Adrenal gland (tissue), 12 donors: ENCODE data around the gene RRBP1. TPM values are rescaled to one million over a fixed set of nuclear protein-coding genes. Genes with fewer than 3 reads are reported as not detected.
A peak's percentile ranks its signal among the peaks of the same experiment; 100 is the strongest.

Experiments used
- DNase-seq, 7 donors: peaks; one replicate each; pipeline ENCODE4 v3.0.0-alpha.2; 2019 to 2020
- H3K27ac ChIP-seq, 5 donors: fragments of 200-600 bp; sonication (generic) in 4 of 5; 1 replicate in 3 of 5; 2 replicates in 2 of 5; pipeline versions ENCODE4 v1.5.1 to v1.8.0; 2016 to 2020; ENCODE audit warnings: mild to moderate bottlenecking in 1 of 5
- H3K27me3 ChIP-seq: fragments of 200-600 bp; 2 replicates; pipeline ENCODE4 v1.8.0; 2021
- H3K36me3 ChIP-seq, 2 donors: fragments of 200-600 bp; replicated peaks in 1 of 2; 1 replicate in 1 of 2; 2 replicates in 1 of 2; pipeline versions ENCODE4 v1.5.1 to v1.8.0; 2018 to 2022
- H3K4me1 ChIP-seq, 2 donors: fragments of 200-600 bp; replicated peaks in 1 of 2; 1 replicate in 1 of 2; 2 replicates in 1 of 2; pipeline versions ENCODE4 v1.5.1 to v1.8.0; 2018 to 2021
- H3K4me3 ChIP-seq, 4 donors: fragments of 200-600 bp; sonication (generic) in 3 of 4; one replicate each; pipeline ENCODE4 v1.5.1; 2016 to 2018
- H3K9me3 ChIP-seq, 3 donors: fragments of 200-600 bp; sonication (generic) in 1 of 3; replicated peaks in 1 of 3; 1 replicate in 2 of 3; 2 replicates in 1 of 3; pipeline versions ENCODE4 v1.5.1 to v1.8.0; 2016 to 2021
- POLR2A ChIP-seq, 2 donors: fragments of 450-650 bp; IDR thresholded peaks; one replicate each; pipeline ENCODE4 v1.6.1; 2017; ENCODE audit warnings: antibody characterized with exemption in 2 of 2, mild to moderate bottlenecking in 2 of 2, moderate library complexity in 1 of 2
- WGBS, 4 donors: extraction: QIAGEN DNeasy Blood & Tissue Kit in 2 of 4; methylation state at CpG; one replicate each; pipeline versions ENCODE4 v1.1.5 to v1.1.7; 2013 to 2017; 5-methylcytosine and 5-hydroxymethylcytosine counted together
- intact Hi-C, 2 donors: fragments of 100-400 bp; cut with DNase I; formaldehyde crosslinking; loops; one replicate each; pipeline versions ENCODE4 v1.14.1 to v1.15.0; 2022 to 2023
- polyA plus RNA-seq, 3 donors: library from polyadenylated mRNA; stranded (reverse); fragments of 200-250 nt in 2 of 3; fragments of 350-450 nt in 1 of 3; fragmentation: Illumina TruSeq in 1 of 3; extraction: RNeasy Lipid Tissue Mini Kit (QIAGEN cat#74804) in 1 of 3; gene quantifications; one replicate each; pipeline ENCODE4 v1.2.3, GENCODE V29; 2013 to 2014
- total RNA-seq, 9 donors: library from RNA; depleted of rRNA in 4 of 9; stranded (reverse); fragments of >200 nt in 4 of 9; fragments of 120-200 nt in 1 of 9; fragmentation: NEBNext Ultra II Directional in 1 of 9; extraction: Animal tissue kit (Norgen Biotek cat#: 25700) in 1 of 9; gene quantifications; one replicate each; pipeline versions ENCODE4 v1.1.0 to v1.2.4, GENCODE V29; 2013 to 2023
- TF ChIP-seq, protein P1 (sequence below), 6 experiments: fragments of 450-650 bp in 4 of 6; fragments of 200-600 bp in 2 of 6; sonication (generic) in 1 of 6; IDR thresholded peaks; 1 replicate in 5 of 6; 2 replicates in 1 of 6; pipeline versions ENCODE4 v1.5.1 to v1.8.0; 2016 to 2021; ENCODE audit warnings: antibody characterized with exemption in 6 of 6, mild to moderate bottlenecking in 2 of 6, moderate library complexity in 1 of 6
- donor health status: healthy with polysubstance abuse.
- donor health status: Bipolar disorder and iron deficiency.
- donor health status: DM: yes; HTN: yes; CAD: no.
- donor health status: DM: no; HTN: no; CAD: no.
- donor health status: DM: no; HTN: no; CAD: no.
- donor health status: DM: yes; HTN: yes; CAD: no.

The RRBP1 gene
- total and polyA plus RNA-seq, 12 donors = 73.9 to 261 (median 122) TPM

DNA sequence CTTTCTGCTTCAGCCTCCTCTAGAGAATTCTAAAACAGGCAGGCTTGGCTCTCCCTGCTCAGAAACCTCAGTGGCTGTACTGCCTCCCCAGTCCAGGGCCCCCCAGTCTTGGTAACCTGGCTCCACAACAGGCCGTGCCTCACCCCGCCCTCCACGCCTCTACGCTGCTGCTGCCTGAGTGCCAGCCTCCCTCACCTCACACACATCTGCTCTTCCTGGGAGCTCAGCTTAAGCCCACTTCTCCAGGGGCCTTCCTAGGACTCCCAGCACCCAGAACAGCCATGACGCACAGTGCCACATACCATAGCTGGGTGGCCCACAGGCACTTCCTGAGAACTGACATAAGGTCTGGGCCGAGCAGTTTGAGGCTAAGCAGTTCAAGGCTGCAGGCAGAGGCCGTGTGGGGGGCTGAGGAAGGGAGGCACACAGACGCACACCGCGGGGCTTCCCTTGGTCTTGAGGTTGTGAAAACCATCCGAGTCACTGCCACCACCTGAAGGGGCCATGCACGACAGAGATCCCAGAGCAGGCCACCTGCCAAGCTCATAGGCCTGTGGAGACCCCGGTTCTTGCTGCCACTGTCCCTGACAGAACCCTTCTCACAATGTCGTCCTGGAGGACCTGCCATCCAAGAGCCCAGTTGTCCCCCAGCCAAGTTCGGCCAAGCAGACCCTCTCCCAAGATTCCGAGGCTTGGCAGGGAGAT, 69.6 kb downstream of the RRBP1 start:
- 34 to 56% (median 41%) methylated on average over 7 to 16 of the region's 16 CpGs for WGBS, 4 donors
- DNase-seq = peak in 4 of 7 donors; percentile 47 to 72 (median 56)
- peak in 1 of 2 donors; percentile 13 for TF ChIP-seq POLR2A (IDR thresholded peaks at IDR 0.05)
- TF ChIP-seq, protein P1, sequence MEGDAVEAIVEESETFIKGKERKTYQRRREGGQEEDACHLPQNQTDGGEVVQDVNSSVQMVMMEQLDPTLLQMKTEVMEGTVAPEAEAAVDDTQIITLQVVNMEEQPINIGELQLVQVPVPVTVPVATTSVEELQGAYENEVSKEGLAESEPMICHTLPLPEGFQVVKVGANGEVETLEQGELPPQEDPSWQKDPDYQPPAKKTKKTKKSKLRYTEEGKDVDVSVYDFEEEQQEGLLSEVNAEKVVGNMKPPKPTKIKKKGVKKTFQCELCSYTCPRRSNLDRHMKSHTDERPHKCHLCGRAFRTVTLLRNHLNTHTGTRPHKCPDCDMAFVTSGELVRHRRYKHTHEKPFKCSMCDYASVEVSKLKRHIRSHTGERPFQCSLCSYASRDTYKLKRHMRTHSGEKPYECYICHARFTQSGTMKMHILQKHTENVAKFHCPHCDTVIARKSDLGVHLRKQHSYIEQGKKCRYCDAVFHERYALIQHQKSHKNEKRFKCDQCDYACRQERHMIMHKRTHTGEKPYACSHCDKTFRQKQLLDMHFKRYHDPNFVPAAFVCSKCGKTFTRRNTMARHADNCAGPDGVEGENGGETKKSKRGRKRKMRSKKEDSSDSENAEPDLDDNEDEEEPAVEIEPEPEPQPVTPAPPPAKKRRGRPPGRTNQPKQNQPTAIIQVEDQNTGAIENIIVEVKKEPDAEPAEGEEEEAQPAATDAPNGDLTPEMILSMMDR (IDR thresholded peaks at IDR 0.05) = no peak
- Histone ChIP-seq H3K27me3 (no peaks in the 10 kb centered on the region), H3K4me3 (no peak overlapping the region), H3K9me3 (no peaks in the 10 kb centered on the region), H3K4me1 (peaks cover 8 to 17% of the 10 kb centered on the region in 2 donors), H3K27ac (peak overlapping the region in 3 of 5 donors; percentile 25 to 71 (median 69)), H3K36me3 (peaks cover 0 to 45% of the 10 kb centered on the region in 2 donors)
- intact Hi-C loops = loop anchor here in 1 of 2 donors (5.0 kb wide), 1 partner anchor 35 kb away; no protein-coding TSS in a partner anchor

DNA sequence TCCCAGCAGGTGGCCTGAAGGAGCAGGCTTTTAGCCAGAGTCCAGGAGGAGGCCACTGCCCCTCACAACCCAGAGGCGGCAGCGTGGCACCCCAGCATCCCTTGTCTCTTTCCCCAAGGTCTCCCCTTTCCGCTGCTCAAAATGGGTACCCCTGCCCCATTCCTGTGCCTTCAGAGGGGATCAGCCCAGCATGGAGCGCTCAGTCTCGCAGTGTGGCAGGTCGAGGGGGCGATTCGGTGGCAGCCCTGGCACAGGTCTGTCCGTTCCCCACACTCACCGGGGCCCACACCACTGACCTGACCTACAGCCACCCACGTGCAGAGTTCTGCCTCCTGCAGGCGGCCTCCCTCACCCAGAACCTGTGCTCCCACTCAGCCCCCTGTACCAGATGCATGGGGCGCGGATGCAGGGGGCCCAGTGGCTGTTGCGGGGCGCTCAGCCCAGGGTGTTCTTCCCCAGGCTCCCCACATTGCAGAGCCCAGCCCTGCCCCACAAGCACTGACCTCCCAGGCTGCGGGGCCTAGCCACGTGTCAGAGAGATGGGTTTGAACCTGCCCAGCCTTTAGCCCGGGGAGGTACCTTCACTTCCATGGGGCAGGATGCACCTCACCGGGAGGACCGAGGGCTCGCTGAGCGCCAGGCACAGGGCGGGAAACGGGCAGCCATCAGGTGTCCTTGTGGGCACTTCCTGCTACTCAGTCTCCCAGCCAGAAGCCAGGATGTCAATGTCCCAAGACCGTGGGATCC, 70.3 kb downstream of the RRBP1 start:
- Histone ChIP-seq H3K4me3 (no peak overlapping the region), H3K4me1 (peaks cover 8 to 17% of the 10 kb centered on the region in 2 donors), H3K27me3 (no peaks in the 10 kb centered on the region), H3K36me3 (peaks cover 0 to 39% of the 10 kb centered on the region in 2 donors), H3K27ac (peak overlapping the region in 3 of 5 donors; percentile 25 to 71 (median 69)), H3K9me3 (no peaks in the 10 kb centered on the region)
- 59 to 90% (median 76%) methylated on average over 9 to 26 of the region's 26 CpGs for WGBS, 4 donors
- peak in 3 of 7 donors; percentile 39 to 63 (median 39) for DNase-seq
- intact Hi-C loops = loop anchor here in 1 of 2 donors (5.0 kb wide), 1 partner anchor 34 kb away; no protein-coding TSS in a partner anchor
- TF ChIP-seq POLR2A (IDR thresholded peaks at IDR 0.05) = no peak
- TF ChIP-seq, protein P1 (IDR thresholded peaks at IDR 0.05) = peak in 5 of 6 experiments; percentile 19 to 52 (median 36)

DNA sequence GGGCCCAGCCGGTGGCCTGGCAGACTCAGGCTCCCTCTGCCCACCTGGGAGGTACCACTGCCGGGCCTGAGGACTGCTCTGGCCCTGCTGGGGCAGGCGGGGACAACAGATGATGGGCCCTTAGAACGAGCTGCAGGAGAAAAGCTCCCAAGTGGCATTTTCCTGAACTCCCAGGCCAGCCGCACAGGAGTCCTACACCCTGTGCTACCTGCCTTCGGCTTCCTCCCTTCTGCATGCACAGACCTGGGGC, 70.8 kb downstream of the RRBP1 start:
- peak overlapping the region in 2 of 5 donors; percentile 69 to 71 for H3K27ac ChIP-seq
- intact Hi-C loops = loop anchor here in 1 of 2 donors (5.0 kb wide), 1 partner anchor 34 kb away; no protein-coding TSS in a partner anchor
- no peak for DNase-seq
- peaks cover 0 to 34% of the 10 kb centered on the region in 2 donors for H3K36me3 ChIP-seq
- 68 to 100% (median 85%) methylated on average over 1 to 6 of the region's 6 CpGs for WGBS, 4 donors
- H3K27me3 ChIP-seq = no peaks in the 10 kb centered on the region
- no peak overlapping the region for H3K4me3 ChIP-seq
- H3K4me1 ChIP-seq = peaks cover 8 to 17% of the 10 kb centered on the region in 2 donors
- H3K9me3 ChIP-seq = no peaks in the 10 kb centered on the region
- TF ChIP-seq, protein P1 (IDR thresholded peaks at IDR 0.05) = peak in 1 of 6 experiments; percentile 37
- no peak for TF ChIP-seq POLR2A (IDR thresholded peaks at IDR 0.05)
